NT2/D1 (cell line): ENCODE measurements around the gene KAT5.

Experiments
- DNase-seq: peaks from one replicate; pipeline ENCODE4 v3.0.0-alpha.2; 2011; ENCODE audit warnings: low read depth, low spot score
- H3K27me3 ChIP-seq: 2 replicates; pipeline ENCODE4 v1.6.0; 2011; ENCODE audit warnings: mild to moderate bottlenecking; ENCODE audit not compliant: insufficient read length, insufficient read depth
- H3K36me3 ChIP-seq: 2 replicates; pipeline ENCODE4 v1.6.1; 2011; ENCODE audit warnings: mild to moderate bottlenecking, low read length, mixed read lengths; ENCODE audit not compliant: insufficient read depth, insufficient read length
- H3K4me1 ChIP-seq: 2 replicates; pipeline ENCODE4 v1.5.1; 2011; ENCODE audit not compliant: insufficient read depth, insufficient read length
- H3K4me3 ChIP-seq: 2 replicates; pipeline ENCODE4 v1.5.1; 2011; ENCODE audit warnings: low read depth; ENCODE audit not compliant: insufficient read length
- H3K9ac ChIP-seq: 2 replicates; pipeline ENCODE4 v1.6.0; 2011; ENCODE audit warnings: low read depth; ENCODE audit not compliant: insufficient read length
- H3K9me3 ChIP-seq: 2 replicates; pipeline ENCODE4 v1.5.1; 2011; ENCODE audit warnings: mild to moderate bottlenecking, low read length; ENCODE audit not compliant: insufficient read depth
- SUZ12 ChIP-seq: IDR thresholded peaks from 2 replicates; pipeline ENCODE4 v1.6.1; 2011; ENCODE audit not compliant: insufficient read length, insufficient read depth; ENCODE audit errors: extremely low read depth
- YY1 ChIP-seq: IDR thresholded peaks from 2 replicates; pipeline ENCODE4 v1.6.1; 2011; ENCODE audit not compliant: insufficient read length, insufficient read depth
- ZNF274 ChIP-seq: IDR thresholded peaks from 2 replicates; pipeline ENCODE4 v1.6.1; 2011; ENCODE audit warnings: mild to moderate bottlenecking, low read depth, low read length

The KAT5 gene

GRCh38 chr11:65736810-65737209 is 24.8 kb downstream of the KAT5 start:
- no peaks in the 10 kb centered on the region for H3K36me3 ChIP-seq
- H3K9me3 ChIP-seq, result peaks cover 46% of the 10 kb centered on the region
- no peak overlapping the region for H3K4me3 ChIP-seq
- H3K4me1 ChIP-seq, result no peaks in the 10 kb centered on the region
- no peaks in the 10 kb centered on the region for H3K27me3 ChIP-seq
- H3K9ac ChIP-seq, result no peak overlapping the region
- DNase-seq, result no peak
- TF ChIP-seq ZNF274, result no peak
- no peak for TF ChIP-seq SUZ12
- no peak for TF ChIP-seq YY1

DNA sequence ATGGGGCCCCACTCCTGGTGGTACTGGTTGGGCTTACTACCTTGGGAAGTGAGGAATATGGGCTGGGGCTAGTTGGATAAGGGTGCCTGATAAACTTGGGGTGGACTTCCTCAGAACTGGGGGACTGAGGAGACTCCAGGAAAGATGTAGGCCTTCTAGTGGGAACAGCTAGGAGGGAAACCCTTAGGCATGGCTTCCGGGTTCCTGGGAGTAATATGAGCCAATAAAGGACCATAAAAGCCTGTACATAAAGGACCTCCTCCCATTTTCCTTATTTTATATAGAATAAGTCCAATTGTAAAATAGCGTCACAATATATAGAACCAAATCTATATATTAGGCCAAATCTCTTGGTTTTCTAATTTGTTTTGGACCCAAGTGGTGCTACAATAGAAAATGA is 27.0 kb downstream of the KAT5 start:
- TF ChIP-seq SUZ12 (no peak), YY1 (no peak), ZNF274 (no peak)

GRCh38 chr11:65741185-65741584 is 29.1 kb downstream of the KAT5 start:
- TF ChIP-seq SUZ12 (no peak), ZNF274 (no peak), YY1 (no peak)

More for the DNA sequence above, 27.0 kb downstream of the KAT5 start:
- no peak overlapping the region for H3K9ac ChIP-seq
- DNase-seq, result no peak
- H3K36me3 ChIP-seq, result no peaks in the 10 kb centered on the region
- H3K27me3 ChIP-seq, result no peaks in the 10 kb centered on the region
- no peak overlapping the region for H3K4me3 ChIP-seq
- H3K9me3 ChIP-seq, result peaks cover 42% of the 10 kb centered on the region
- no peaks in the 10 kb centered on the region for H3K4me1 ChIP-seq

DNA sequence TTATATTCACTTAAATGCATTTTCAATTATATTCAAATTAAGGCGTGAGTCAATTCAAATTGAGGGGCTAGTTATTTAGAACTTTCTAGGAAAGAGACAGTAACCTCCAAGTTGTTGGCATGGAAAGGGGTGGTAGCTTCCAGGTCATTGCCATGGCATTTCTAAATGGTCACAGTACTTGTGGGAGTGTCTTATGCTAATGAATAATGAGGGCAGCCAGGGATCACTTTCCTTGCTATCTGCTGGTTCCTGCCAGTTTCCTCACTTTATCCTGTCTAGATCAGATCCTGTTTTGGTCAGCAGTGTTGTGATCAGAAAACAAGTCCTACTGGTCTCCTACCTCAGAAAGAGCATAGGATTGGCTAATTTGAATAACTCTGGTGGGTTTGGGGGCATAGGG is 30.3 kb downstream of the KAT5 start:
- no peak for TF ChIP-seq YY1
- no peak for TF ChIP-seq ZNF274
- no peak for TF ChIP-seq SUZ12
- DNase-seq, result no peak
- no peak overlapping the region for H3K4me3 ChIP-seq
- no peaks in the 10 kb centered on the region for H3K27me3 ChIP-seq
- no peaks in the 10 kb centered on the region for H3K36me3 ChIP-seq
- H3K4me1 ChIP-seq, result no peaks in the 10 kb centered on the region
- no peak overlapping the region for H3K9ac ChIP-seq
- peaks cover 33% of the 10 kb centered on the region for H3K9me3 ChIP-seq

More at GRCh38 chr11:65741185-65741584, 29.1 kb downstream of the KAT5 start:
- Histone ChIP-seq H3K4me1 (no peaks in the 10 kb centered on the region), H3K4me3 (no peak overlapping the region), H3K9ac (no peak overlapping the region), H3K36me3 (no peaks in the 10 kb centered on the region), H3K9me3 (peaks cover 44% of the 10 kb centered on the region), H3K27me3 (no peaks in the 10 kb centered on the region)
- no peak for DNase-seq

DNA sequence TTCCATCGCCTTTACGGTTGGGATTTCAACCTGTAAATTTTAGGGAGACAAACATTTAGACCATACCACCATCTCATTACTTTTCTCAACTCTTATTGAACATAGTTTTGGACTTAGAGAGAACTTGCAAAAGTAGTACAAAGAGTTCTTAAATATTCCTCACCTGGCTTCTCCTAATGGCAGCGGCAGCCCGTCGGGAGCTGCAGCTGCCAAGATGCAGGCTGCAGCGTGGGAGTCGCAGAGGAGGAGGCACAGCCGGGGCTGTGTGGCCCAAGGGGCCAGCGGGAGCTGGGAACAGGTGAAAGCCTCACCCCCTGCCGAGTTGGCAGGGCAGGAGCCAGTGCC is 31.6 kb downstream of the KAT5 start:
- DNase-seq, result no peak
- no peaks in the 10 kb centered on the region for H3K36me3 ChIP-seq
- no peak overlapping the region for H3K4me3 ChIP-seq
- H3K27me3 ChIP-seq, result no peaks in the 10 kb centered on the region
- H3K9me3 ChIP-seq, result peaks cover 24% of the 10 kb centered on the region
- no peaks in the 10 kb centered on the region for H3K4me1 ChIP-seq
- H3K9ac ChIP-seq, result no peak overlapping the region
- TF ChIP-seq SUZ12, result no peak
- no peak for TF ChIP-seq YY1
- no peak for TF ChIP-seq ZNF274

DNA sequence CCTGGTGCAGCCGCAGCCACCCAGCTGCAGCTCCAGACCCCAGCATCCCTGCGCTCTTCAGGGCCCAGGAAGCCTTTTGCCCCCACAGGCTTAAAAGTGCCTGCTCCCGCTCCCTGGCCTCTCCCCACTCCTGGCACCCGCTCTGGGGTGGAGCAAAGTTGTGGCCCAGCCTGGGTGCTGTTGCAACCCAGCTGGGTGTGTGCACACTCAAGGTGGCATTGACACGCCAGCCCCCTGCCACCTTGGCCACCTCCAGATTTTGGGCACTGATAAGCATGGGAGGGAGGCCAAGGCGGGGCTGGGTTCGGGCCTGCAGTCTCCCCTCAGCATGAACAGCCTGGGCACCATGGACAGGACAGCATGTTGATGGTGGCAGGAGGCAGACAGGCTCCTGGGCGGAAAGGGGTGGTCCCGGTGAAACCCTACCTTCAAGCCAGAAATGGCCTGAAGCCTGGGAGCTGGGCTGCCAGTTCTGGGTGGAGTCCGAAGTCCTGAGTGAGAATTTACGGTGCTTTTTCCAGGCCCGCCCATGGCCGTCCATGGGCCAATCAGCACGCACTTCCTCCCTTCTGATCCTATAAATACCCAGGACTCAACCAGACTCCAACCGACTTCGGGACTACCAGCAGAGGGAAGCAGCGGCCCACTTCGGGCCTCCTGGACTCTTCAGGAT is 32.1 kb downstream of the KAT5 start:
- Histone ChIP-seq H3K4me1 (no peaks in the 10 kb centered on the region), H3K36me3 (no peaks in the 10 kb centered on the region), H3K27me3 (no peaks in the 10 kb centered on the region), H3K9ac (no peak overlapping the region), H3K4me3 (no peak overlapping the region), H3K9me3 (peaks cover 23% of the 10 kb centered on the region)
- peak; percentile 6 for DNase-seq
- TF ChIP-seq ZNF274 (no peak), SUZ12 (no peak), YY1 (no peak)

- DNase-seq, result no peak
- H3K9ac ChIP-seq, result no peak overlapping the region
- H3K36me3 ChIP-seq, result no peaks in the 10 kb centered on the region
- H3K4me1 ChIP-seq, result no peaks in the 10 kb centered on the region
- TF ChIP-seq YY1 (no peak), ZNF274 (no peak), SUZ12 (no peak)
- peaks cover 23% of the 10 kb centered on the region for H3K9me3 ChIP-seq
- H3K27me3 ChIP-seq, result no peaks in the 10 kb centered on the region
- H3K4me3 ChIP-seq, result no peak overlapping the region
Observed at GRCh38 chr11:65744699-65745042, 32.6 kb downstream of the KAT5 start.
